ENCODE measurements around the gene ZC3H7A.
A peak's percentile ranks its signal among the peaks of the same experiment; 100 is the strongest.

The ZC3H7A gene

GRCh38 chr16:11705311-11706025, 91.6 kb downstream of the ZC3H7A start:
- Histone ChIP-seq H3K4me3 (IDR thresholded peaks at IDR 0.05; ENCODE audit: insufficient read depth, low read depth, low read length) (no peak overlapping the region), H3K27ac (peak overlapping the region; percentile 66), H3K36me3 (ENCODE audit: insufficient read depth) (no peaks in the 10 kb centered on the region; the same call in 1 of the 2 replicates), H4K20me1 (ENCODE audit: insufficient read depth) (no peaks in the 10 kb centered on the region), H2AFZ (ENCODE audit: low read depth) (no peak overlapping the region), H3K4me1 (ENCODE audit: low read depth, poor library complexity, severe bottlenecking) (peaks cover 93% of the 10 kb centered on the region), H3K9ac (peak overlapping the region; percentile 6; the same call in 1 of the 2 replicates), H3K27me3 (ENCODE audit: insufficient read depth, low read depth) (no peaks in the 10 kb centered on the region), H3K79me2 (ENCODE audit: insufficient read depth, low read depth) (peaks cover 55% of the 10 kb centered on the region; the same call in 1 of the 2 replicates), H3K4me2 (peak overlapping the region; percentile 70)
- TF ChIP-seq CTCF (conservative IDR thresholded peaks at IDR 0.05; ENCODE audit: low read depth, low read length): no peak
